K562 (cell line): ENCODE results near the gene TUT4. TPM values are rescaled to one million over a fixed set of nuclear protein-coding genes. Genes with fewer than 3 reads are reported as not detected.

Experiments
- ARID1B ChIP-seq: fragments of 450-650 bp; IDR thresholded peaks from 2 replicates; pipeline ENCODE4 v1.6.1; 2016; ENCODE audit warnings: antibody characterized with exemption, mild to moderate bottlenecking, inconsistent platforms
- BHLHE40 ChIP-seq: IDR thresholded peaks from 2 replicates; pipeline ENCODE4 v1.6.1; 2011; ENCODE audit warnings: low read length, improper control_type of control experiment
- DNMT1 ChIP-seq: fragments of 450-650 bp; IDR thresholded peaks from 2 replicates; pipeline ENCODE4 v1.6.1; 2016; ENCODE audit warnings: antibody characterized with exemption, mild to moderate bottlenecking
- GATA2 ChIP-seq: sonication (generic); formaldehyde crosslinking; IDR thresholded peaks from 2 replicates; pipeline ENCODE4 v1.4.0; 2020; ENCODE audit warnings: mild to moderate bottlenecking, missing genetic modification reagents
- MAFF ChIP-seq: IDR thresholded peaks from 2 replicates; pipeline ENCODE4 v1.6.1; 2012; ENCODE audit warnings: low read length, improper control_type of control experiment
- MAFK ChIP-seq: IDR thresholded peaks from 2 replicates; pipeline ENCODE4 v1.6.1; 2011; ENCODE audit warnings: low read length, improper control_type of control experiment
- NR1H2 ChIP-seq: sonication (generic); formaldehyde crosslinking; IDR thresholded peaks from 2 replicates; pipeline ENCODE4 v1.4.0; 2020; ENCODE audit warnings: mild to moderate bottlenecking, missing genetic modification reagents
- RAD51 ChIP-seq: fragments of 450-650 bp; IDR thresholded peaks from 2 replicates; pipeline ENCODE4 v1.7.1; 2016; ENCODE audit warnings: low read depth, mild to moderate bottlenecking, borderline replicate concordance
- RCOR1 ChIP-seq, 2 experiments: IDR thresholded peaks; 2 replicates each; pipeline ENCODE4 v1.6.1; 2012; ENCODE audit warnings: low read depth in 2 of 2, low read length in 2 of 2, borderline replicate concordance in 1 of 2, improper control_type of control experiment in 1 of 2
- SIN3B ChIP-seq: fragments of 450-650 bp; IDR thresholded peaks from 2 replicates; pipeline ENCODE4 v1.6.1; 2017; ENCODE audit warnings: low read depth, mild to moderate bottlenecking, moderate library complexity
- SMARCA4 ChIP-seq: fragments of 450-650 bp; IDR thresholded peaks from 2 replicates; pipeline ENCODE4 v1.6.1; 2016
- SMARCB1 ChIP-seq: IDR thresholded peaks from 2 replicates; pipeline ENCODE4 v1.6.1; 2011; ENCODE audit warnings: improper control_type of control experiment, low read depth; ENCODE audit not compliant: insufficient read length
- TAF9B ChIP-seq: fragments of 450-650 bp; IDR thresholded peaks from 2 replicates; pipeline ENCODE4 v1.6.1; 2018; ENCODE audit warnings: mild to moderate bottlenecking; ENCODE audit not compliant: partially characterized antibody
- TFAM ChIP-seq: fragments of 250-450 bp; sonication (Bioruptor Pico); conservative IDR thresholded peaks from 2 replicates; pipeline ENCODE4 v1.5.0; 2021; ENCODE audit warnings: mild to moderate bottlenecking, moderate library complexity
- TOE1 ChIP-seq, 2 experiments: fragments of 450-650 bp in 1 of 2; sonication (generic) in 1 of 2; formaldehyde crosslinking in 1 of 2; IDR thresholded peaks; 2 replicates each; pipeline versions ENCODE4 v1.7.1 to v1.8.0; 2016 to 2022; ENCODE audit warnings: borderline replicate concordance in 2 of 2, mild to moderate bottlenecking in 2 of 2, antibody characterized with exemption in 1 of 2, inconsistent platforms in 1 of 2, low read depth in 1 of 2, missing genetic modification reagents in 1 of 2, moderate library complexity in 1 of 2
- TRIM24 ChIP-seq, 2 experiments: fragments of 450-650 bp; IDR thresholded peaks; 2 replicates each; pipeline ENCODE4 v1.6.1; 2016
- ZNF282 ChIP-seq: sonication (generic); formaldehyde crosslinking; IDR thresholded peaks from 2 replicates; pipeline ENCODE4 v1.8.1; 2023; ENCODE audit warnings: missing genetic modification reagents
- ZSCAN29 ChIP-seq: fragments of 450-650 bp; IDR thresholded peaks from 2 replicates; pipeline ENCODE4 v1.6.1; 2017
- polyA plus RNA-seq, 8 experiments: library from polyadenylated mRNA; depleted of rRNA in 4 of 8; stranded (reverse) in 5 of 8; unstranded in 3 of 8; fragments of >200 nt; fragmentation: Nextera tagmentation in 2 of 8; fragmentation: Illumina TruSeq in 1 of 8; extraction: Ambion mirVana in 2 of 8; extraction: Trizol in 1 of 8; gene quantifications; 2 replicates each; pipeline versions ENCODE4 v1.2.1 to v1.2.3, GENCODE V29; 2011 to 2014; ENCODE audit warnings: inconsistent platforms in 1 of 8, missing spikeins in 1 of 8
- total RNA-seq, 7 experiments: library from RNA; depleted of rRNA in 6 of 7; stranded (reverse); fragments of >200 nt in 6 of 7; fragmentation: Illumina TruSeq in 2 of 7; extraction: Trizol in 2 of 7; gene quantifications; 2 replicates each; pipeline versions ENCODE4 v1.2.1 to v1.2.3, GENCODE V29; 2011 to 2021; ENCODE audit warnings: low replicate concordance in 1 of 7
- TF ChIP-seq, protein P1 (sequence below): fragments of 450-650 bp; formaldehyde crosslinking; IDR thresholded peaks from 2 replicates; pipeline ENCODE4 v1.4.0; 2020; ENCODE audit warnings: mild to moderate bottlenecking, mixed read lengths
- TF ChIP-seq, protein P2 (sequence below), 2 experiments: fragments of 450-650 bp in 1 of 2; sonication (generic) in 1 of 2; formaldehyde crosslinking in 1 of 2; IDR thresholded peaks in 1 of 2; conservative IDR thresholded peaks in 1 of 2; 2 replicates each; pipeline versions ENCODE4 v1.6.1 to v1.8.1; 2016 to 2023; ENCODE audit warnings: mild to moderate bottlenecking in 2 of 2, moderate library complexity in 2 of 2, inconsistent platforms in 1 of 2, missing genetic modification reagents in 1 of 2
- TF ChIP-seq, protein P3 (sequence below): sonication (generic); formaldehyde crosslinking; IDR thresholded peaks from 2 replicates; pipeline ENCODE4 v1.8.1; 2023; ENCODE audit warnings: mild to moderate bottlenecking, missing genetic modification reagents, moderate library complexity
- TF ChIP-seq, protein P4 (sequence below): sonication (generic); formaldehyde crosslinking; IDR thresholded peaks from 2 replicates; pipeline ENCODE4 v1.8.1; 2023; ENCODE audit warnings: mild to moderate bottlenecking, missing genetic modification reagents

Gene TUT4
- total and polyA plus RNA-seq, 9 of the 15 experiments (the other 6 are each of a cell fraction or from before 2014, with no cell fraction given) = 15.8 to 53.5 (median 36.7) TPM

DNA sequence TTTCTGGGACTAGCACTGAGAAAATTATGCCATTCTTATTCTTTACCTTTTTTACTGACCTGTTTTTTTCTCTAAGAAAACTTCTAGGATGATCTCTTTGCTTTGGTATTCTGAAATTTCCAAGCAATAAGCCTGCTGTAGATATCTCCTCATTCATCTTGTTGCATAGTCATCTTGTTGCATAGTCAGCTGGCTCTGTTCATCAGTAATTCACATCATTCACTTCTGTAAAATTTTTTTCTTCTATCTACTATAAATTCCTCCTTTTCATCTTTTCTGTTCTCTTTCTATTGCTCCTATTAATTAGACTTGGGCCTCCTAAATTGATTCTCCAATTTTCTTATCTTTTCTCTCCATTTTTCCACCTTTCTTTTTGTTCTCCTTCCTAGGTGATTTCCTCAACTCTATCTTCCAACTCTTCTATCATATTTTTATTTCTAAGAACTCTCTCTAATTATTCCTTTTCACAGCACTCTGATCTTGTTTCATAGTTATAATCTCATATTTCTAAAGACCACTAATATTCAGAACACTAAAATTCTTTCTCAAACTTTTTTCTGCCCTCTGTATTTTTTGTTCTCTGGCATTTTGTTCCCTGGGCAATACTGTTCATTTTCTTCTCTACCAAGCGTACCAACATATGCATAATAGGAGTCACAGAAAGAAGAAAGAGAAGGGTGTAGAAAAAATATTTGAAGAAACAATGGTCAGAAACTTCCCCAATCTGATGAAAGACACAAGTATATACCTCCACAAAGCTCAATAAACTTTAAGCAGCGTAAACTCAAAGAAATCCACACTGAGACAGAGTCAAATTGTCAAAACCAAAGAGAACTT lies 17.7 kb downstream of the TUT4 start (continued):
- TF ChIP-seq NR1H2 (CRISPR knock-in tag) (no peak), TFAM (CRISPR knock-in tag) (no peak), BHLHE40 (no peak), DNMT1 (0 out of 2 replicates have a peak, but pooled peaks have one; percentile 51), GATA2 (CRISPR knock-in tag) (no peak), TOE1 (IDR thresholded peaks at IDR 0.05; ENCODE audit: borderline replicate concordance) (no peak), TOE1 (CRISPR knock-in tag; IDR thresholded peaks at IDR 0.05; ENCODE audit: borderline replicate concordance, low read depth) (no peak), TRIM24 (IDR thresholded peaks at IDR 0.05) (peak; percentile 70 to 74; a peak in 3 of 4 replicates), TAF9B (peak; percentile 41), RCOR1 (IDR thresholded peaks at IDR 0.05; ENCODE audit: borderline replicate concordance in 1 of 2, low read depth in 2 of 2, low read length in 2 of 2) (no peak), SMARCB1 (no peak), ZNF282 (CRISPR knock-in tag) (no peak), MAFF (peak; percentile 25; the same call in 1 of the 2 replicates), SMARCA4 (peak; percentile 71), ARID1B (peak; percentile 65), RAD51 (no peak), SIN3B (no peak), MAFK (peak; percentile 34; the same call in 1 of the 2 replicates), ZSCAN29 (no peak)
- TF ChIP-seq, protein P1, sequence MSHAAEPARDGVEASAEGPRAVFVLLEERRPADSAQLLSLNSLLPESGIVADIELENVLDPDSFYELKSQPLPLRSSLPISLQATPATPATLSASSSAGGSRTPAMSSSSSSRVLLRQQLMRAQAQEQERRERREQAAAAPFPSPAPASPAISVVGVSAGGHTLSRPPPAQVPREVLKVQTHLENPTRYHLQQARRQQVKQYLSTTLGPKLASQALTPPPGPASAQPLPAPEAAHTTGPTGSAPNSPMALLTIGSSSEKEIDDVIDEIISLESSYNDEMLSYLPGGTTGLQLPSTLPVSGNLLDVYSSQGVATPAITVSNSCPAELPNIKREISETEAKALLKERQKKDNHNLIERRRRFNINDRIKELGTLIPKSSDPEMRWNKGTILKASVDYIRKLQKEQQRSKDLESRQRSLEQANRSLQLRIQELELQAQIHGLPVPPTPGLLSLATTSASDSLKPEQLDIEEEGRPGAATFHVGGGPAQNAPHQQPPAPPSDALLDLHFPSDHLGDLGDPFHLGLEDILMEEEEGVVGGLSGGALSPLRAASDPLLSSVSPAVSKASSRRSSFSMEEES (CRISPR knock-in tag) = no peak
- TF ChIP-seq, protein P2, sequence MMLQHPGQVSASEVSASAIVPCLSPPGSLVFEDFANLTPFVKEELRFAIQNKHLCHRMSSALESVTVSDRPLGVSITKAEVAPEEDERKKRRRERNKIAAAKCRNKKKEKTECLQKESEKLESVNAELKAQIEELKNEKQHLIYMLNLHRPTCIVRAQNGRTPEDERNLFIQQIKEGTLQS (IDR thresholded peaks at IDR 0.05) = peak; percentile 71
- TF ChIP-seq, protein P2 (CRISPR knock-in tag; conservative IDR thresholded peaks at IDR 0.05) = no peak
- TF ChIP-seq, protein P3, sequence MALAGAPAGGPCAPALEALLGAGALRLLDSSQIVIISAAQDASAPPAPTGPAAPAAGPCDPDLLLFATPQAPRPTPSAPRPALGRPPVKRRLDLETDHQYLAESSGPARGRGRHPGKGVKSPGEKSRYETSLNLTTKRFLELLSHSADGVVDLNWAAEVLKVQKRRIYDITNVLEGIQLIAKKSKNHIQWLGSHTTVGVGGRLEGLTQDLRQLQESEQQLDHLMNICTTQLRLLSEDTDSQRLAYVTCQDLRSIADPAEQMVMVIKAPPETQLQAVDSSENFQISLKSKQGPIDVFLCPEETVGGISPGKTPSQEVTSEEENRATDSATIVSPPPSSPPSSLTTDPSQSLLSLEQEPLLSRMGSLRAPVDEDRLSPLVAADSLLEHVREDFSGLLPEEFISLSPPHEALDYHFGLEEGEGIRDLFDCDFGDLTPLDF = no peak
- TF ChIP-seq, protein P4, sequence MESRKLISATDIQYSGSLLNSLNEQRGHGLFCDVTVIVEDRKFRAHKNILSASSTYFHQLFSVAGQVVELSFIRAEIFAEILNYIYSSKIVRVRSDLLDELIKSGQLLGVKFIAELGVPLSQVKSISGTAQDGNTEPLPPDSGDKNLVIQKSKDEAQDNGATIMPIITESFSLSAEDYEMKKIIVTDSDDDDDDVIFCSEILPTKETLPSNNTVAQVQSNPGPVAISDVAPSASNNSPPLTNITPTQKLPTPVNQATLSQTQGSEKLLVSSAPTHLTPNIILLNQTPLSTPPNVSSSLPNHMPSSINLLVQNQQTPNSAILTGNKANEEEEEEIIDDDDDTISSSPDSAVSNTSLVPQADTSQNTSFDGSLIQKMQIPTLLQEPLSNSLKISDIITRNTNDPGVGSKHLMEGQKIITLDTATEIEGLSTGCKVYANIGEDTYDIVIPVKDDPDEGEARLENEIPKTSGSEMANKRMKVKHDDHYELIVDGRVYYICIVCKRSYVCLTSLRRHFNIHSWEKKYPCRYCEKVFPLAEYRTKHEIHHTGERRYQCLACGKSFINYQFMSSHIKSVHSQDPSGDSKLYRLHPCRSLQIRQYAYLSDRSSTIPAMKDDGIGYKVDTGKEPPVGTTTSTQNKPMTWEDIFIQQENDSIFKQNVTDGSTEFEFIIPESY (CRISPR knock-in tag) = no peak
